Measurements from ENCODE around the gene SLC4A1AP. TPM values are rescaled to one million over a fixed set of nuclear protein-coding genes. Genes with fewer than 3 reads are reported as not detected.

SLC4A1AP gene
- total and polyA plus RNA-seq, 9 of the 15 experiments (the other 6 are each of a cell fraction or from before 2014, with no cell fraction given) = 8.1 to 40.5 (median 35.3) TPM

- TF ChIP-seq FOXP4 (CRISPR knock-in tag; IDR thresholded peaks at IDR 0.05; ENCODE audit: borderline replicate concordance) (no peak), MLX (CRISPR knock-in tag; conservative IDR thresholded peaks at IDR 0.05) (no peak), POLR2B (IDR thresholded peaks at IDR 0.05; ENCODE audit: low read depth, partially characterized antibody) (peak; percentile 90), ZNF224 (CRISPR knock-in tag; IDR thresholded peaks at IDR 0.05) (no peak), CEBPB (tag; IDR thresholded peaks at IDR 0.05) (no peak), MAFG (tag; conservative IDR thresholded peaks at IDR 0.05) (no peak), DLX4 (CRISPR knock-in tag; IDR thresholded peaks at IDR 0.05) (no peak), EHMT2 (IDR thresholded peaks at IDR 0.05) (no peak), POLR3A (IDR thresholded peaks at IDR 0.05; ENCODE audit: borderline replicate concordance, extremely low read depth, insufficient read depth, insufficient read length) (no peak), ZNF197 (CRISPR knock-in tag; IDR thresholded peaks at IDR 0.05; ENCODE audit: low read depth) (no peak), ELK3 (CRISPR knock-in tag; IDR thresholded peaks at IDR 0.05) (no peak), NR2C2 (CRISPR knock-in tag; IDR thresholded peaks at IDR 0.05) (no peak), NR2C2 (tag; IDR thresholded peaks at IDR 0.05) (no peak), RFX1 (IDR thresholded peaks at IDR 0.05) (peak; percentile 87), ZNF695 (CRISPR knock-in tag; IDR thresholded peaks at IDR 0.05) (no peak), CHD1 (IDR thresholded peaks at IDR 0.05; ENCODE audit: low read length) (no peak), THRAP3 (IDR thresholded peaks at IDR 0.05; ENCODE audit: borderline replicate concordance) (0 out of 2 replicates have a peak, but pooled peaks have one; percentile 39), MEF2D (tag; conservative IDR thresholded peaks at IDR 0.05; ENCODE audit: low read depth) (no peak), IRF2 (CRISPR knock-in tag; IDR thresholded peaks at IDR 0.05) (no peak), CBFA2T3 (IDR thresholded peaks at IDR 0.05) (no peak), ZNF12 (CRISPR knock-in tag; IDR thresholded peaks at IDR 0.05) (no peak), MCM7 (IDR thresholded peaks at IDR 0.05) (no peak), MED1 (CRISPR knock-in tag; IDR thresholded peaks at IDR 0.05; ENCODE audit: borderline replicate concordance) (no peak), HLTF (IDR thresholded peaks at IDR 0.05) (no peak)
Observed at GRCh38 chr2:27628767-27629709, 34.7 kb upstream of the SLC4A1AP start, which contains the start of the genes CCDC121 and GPN1 (continued).
